ENCODE measurements around the gene UBTD1.
A peak's percentile ranks its signal among the peaks of the same experiment; 100 is the strongest.

UBTD1 gene

GRCh38 chr10:97570789-97571471, 72.2 kb downstream of the UBTD1 start:
- no peak for DNase-seq (ENCODE audit: low read depth, low spot score)

GRCh38 chr10:97571622-97572021, 72.9 kb downstream of the UBTD1 start:
- no peak for TF ChIP-seq YY1 (IDR thresholded peaks at IDR 0.05; ENCODE audit: insufficient read depth, insufficient read length)
- no peak for TF ChIP-seq SUZ12 (IDR thresholded peaks at IDR 0.05; ENCODE audit: extremely low read depth, insufficient read depth, insufficient read length)
- TF ChIP-seq ZNF274 (IDR thresholded peaks at IDR 0.05; ENCODE audit: low read depth, low read length) = no peak
- Histone ChIP-seq H3K36me3 (ENCODE audit: insufficient read depth, insufficient read length, low read length) (peaks cover 23% of the 10 kb centered on the region), H3K4me1 (ENCODE audit: insufficient read depth, insufficient read length) (peaks cover 14% of the 10 kb centered on the region), H3K9me3 (ENCODE audit: insufficient read depth, low read length) (no peaks in the 10 kb centered on the region), H3K27me3 (ENCODE audit: insufficient read depth, insufficient read length) (no peaks in the 10 kb centered on the region), H3K9ac (ENCODE audit: insufficient read length, low read depth) (peak overlapping the region; percentile 50), H3K4me3 (ENCODE audit: insufficient read length, low read depth) (no peak overlapping the region)
- no peak for DNase-seq (ENCODE audit: low read depth, low spot score)

More at GRCh38 chr10:97570789-97571471, 72.2 kb downstream of the UBTD1 start:
- no peak overlapping the region for H3K4me3 ChIP-seq (ENCODE audit: insufficient read length, low read depth)
- TF ChIP-seq SUZ12 (IDR thresholded peaks at IDR 0.05; ENCODE audit: extremely low read depth, insufficient read depth, insufficient read length) (no peak), ZNF274 (IDR thresholded peaks at IDR 0.05; ENCODE audit: low read depth, low read length) (no peak), YY1 (IDR thresholded peaks at IDR 0.05; ENCODE audit: insufficient read depth, insufficient read length) (no peak)
- H3K36me3 ChIP-seq (ENCODE audit: insufficient read depth, insufficient read length, low read length) = peaks cover 23% of the 10 kb centered on the region
- no peak overlapping the region for H3K9ac ChIP-seq (ENCODE audit: insufficient read length, low read depth)
- H3K9me3 ChIP-seq (ENCODE audit: insufficient read depth, low read length) = no peaks in the 10 kb centered on the region
- H3K27me3 ChIP-seq (ENCODE audit: insufficient read depth, insufficient read length) = no peaks in the 10 kb centered on the region
- peaks cover 14% of the 10 kb centered on the region for H3K4me1 ChIP-seq (ENCODE audit: insufficient read depth, insufficient read length)

- Histone ChIP-seq H3K9ac (ENCODE audit: insufficient read length, low read depth) (peak within 1 kb of the TSS; percentile 50), H3K4me1 (ENCODE audit: insufficient read depth, insufficient read length) (peaks cover 14% of the 10 kb centered on the region), H3K27me3 (ENCODE audit: insufficient read depth, insufficient read length) (no peaks in the 10 kb centered on the region), H3K9me3 (ENCODE audit: insufficient read depth, low read length) (no peaks in the 10 kb centered on the region), H3K36me3 (ENCODE audit: insufficient read depth, insufficient read length, low read length) (peaks cover 23% of the 10 kb centered on the region), H3K4me3 (ENCODE audit: insufficient read length, low read depth) (no peak within 1 kb of the TSS)
- DNase-seq (ENCODE audit: low read depth, low spot score) = peak; percentile 51
- TF ChIP-seq YY1 (IDR thresholded peaks at IDR 0.05; ENCODE audit: insufficient read depth, insufficient read length) (no peak), ZNF274 (IDR thresholded peaks at IDR 0.05; ENCODE audit: low read depth, low read length) (no peak), SUZ12 (IDR thresholded peaks at IDR 0.05; ENCODE audit: extremely low read depth, insufficient read depth, insufficient read length) (no peak)
These were observed 73.7 kb downstream of the UBTD1 start, which contains the start of gene ANKRD2 for GRCh38 chr10:97572214-97572989. TSS of gene ANKRD2 (plus strand) at chr10:97572779. CDS start at chr10:97572789, 10 bp downstream.

- Histone ChIP-seq H3K9me3 (ENCODE audit: insufficient read depth, low read length) (no peaks in the 10 kb centered on the region), H3K36me3 (ENCODE audit: insufficient read depth, insufficient read length, low read length) (peaks cover 21% of the 10 kb centered on the region), H3K4me3 (ENCODE audit: insufficient read length, low read depth) (no peak overlapping the region), H3K9ac (ENCODE audit: insufficient read length, low read depth) (no peak overlapping the region), H3K27me3 (ENCODE audit: insufficient read depth, insufficient read length) (no peaks in the 10 kb centered on the region), H3K4me1 (ENCODE audit: insufficient read depth, insufficient read length) (peaks cover 14% of the 10 kb centered on the region)
- TF ChIP-seq SUZ12 (IDR thresholded peaks at IDR 0.05; ENCODE audit: extremely low read depth, insufficient read depth, insufficient read length) (no peak), YY1 (IDR thresholded peaks at IDR 0.05; ENCODE audit: insufficient read depth, insufficient read length) (no peak), ZNF274 (IDR thresholded peaks at IDR 0.05; ENCODE audit: low read depth, low read length) (no peak)
- DNase-seq (ENCODE audit: low read depth, low spot score) = no peak
These were observed 74.3 kb downstream of the UBTD1 start for GRCh38 chr10:97573021-97573420.

GRCh38 chr10:97573672-97574071, 74.9 kb downstream of the UBTD1 start:
- no peak for DNase-seq (ENCODE audit: low read depth, low spot score)
- Histone ChIP-seq H3K9me3 (ENCODE audit: insufficient read depth, low read length) (no peaks in the 10 kb centered on the region), H3K36me3 (ENCODE audit: insufficient read depth, insufficient read length, low read length) (peaks cover 18% of the 10 kb centered on the region), H3K4me3 (ENCODE audit: insufficient read length, low read depth) (no peak overlapping the region), H3K4me1 (ENCODE audit: insufficient read depth, insufficient read length) (peaks cover 14% of the 10 kb centered on the region), H3K9ac (ENCODE audit: insufficient read length, low read depth) (no peak overlapping the region), H3K27me3 (ENCODE audit: insufficient read depth, insufficient read length) (no peaks in the 10 kb centered on the region)
- TF ChIP-seq YY1 (IDR thresholded peaks at IDR 0.05; ENCODE audit: insufficient read depth, insufficient read length) (no peak), SUZ12 (IDR thresholded peaks at IDR 0.05; ENCODE audit: extremely low read depth, insufficient read depth, insufficient read length) (no peak), ZNF274 (IDR thresholded peaks at IDR 0.05; ENCODE audit: low read depth, low read length) (no peak)

GRCh38 chr10:97574374-97575126, 75.8 kb downstream of the UBTD1 start:
- Histone ChIP-seq H3K27me3 (ENCODE audit: insufficient read depth, insufficient read length) (no peaks in the 10 kb centered on the region), H3K36me3 (ENCODE audit: insufficient read depth, insufficient read length, low read length) (peaks cover 13% of the 10 kb centered on the region), H3K9ac (ENCODE audit: insufficient read length, low read depth) (no peak overlapping the region), H3K9me3 (ENCODE audit: insufficient read depth, low read length) (no peaks in the 10 kb centered on the region), H3K4me1 (ENCODE audit: insufficient read depth, insufficient read length) (peaks cover 14% of the 10 kb centered on the region), H3K4me3 (ENCODE audit: insufficient read length, low read depth) (no peak overlapping the region)
- TF ChIP-seq SUZ12 (IDR thresholded peaks at IDR 0.05; ENCODE audit: extremely low read depth, insufficient read depth, insufficient read length) (no peak), ZNF274 (IDR thresholded peaks at IDR 0.05; ENCODE audit: low read depth, low read length) (no peak), YY1 (IDR thresholded peaks at IDR 0.05; ENCODE audit: insufficient read depth, insufficient read length) (no peak)
- peak; percentile 39 for DNase-seq (ENCODE audit: low read depth, low spot score)
